ENCODE measurements around the gene UBQLN4. TPM values are rescaled to one million over a fixed set of nuclear protein-coding genes. Genes with fewer than 3 reads are reported as not detected.
A peak's percentile ranks its signal among the peaks of the same experiment; 100 is the strongest.
"Not testable (repeated sequence)": the region's sequence is repeated elsewhere in the genome, so short reads cannot be mapped to it uniquely, and the experiment has no call there.

The UBQLN4 gene
- total RNA-seq, 6 donors from 2014 or later: 22.2 to 39.8 (median 24.5) TPM

GRCh38 chr1:156045076-156045475 lies 8.5 kb downstream of the UBQLN4 start:
- Histone ChIP-seq H3K4me3 (no peak overlapping the region), H3K27ac (no peak overlapping the region), H3K36me3 (peaks cover 0 to 73% (median 38%) of the 10 kb centered on the region in 4 donors), H3K4me1 (peaks cover 0 to 5% (median 2%) of the 10 kb centered on the region in 4 donors), H3K9me3 (no peaks in the 10 kb centered on the region), H3K27me3 (no peaks in the 10 kb centered on the region)
- 87 to 88% methylated on average over 4 of the region's 4 CpGs for WGBS, 2 donors
- DNase-seq (no peak), ATAC-seq (ENCODE audit: low FRiP score in 2 of 2) (no peak)
- TF ChIP-seq POLR2AphosphoS5 (IDR thresholded peaks at IDR 0.05) (no peak), EP300 (IDR thresholded peaks at IDR 0.05) (no peak), CTCF (IDR thresholded peaks at IDR 0.05) (no peak), POLR2A (IDR thresholded peaks at IDR 0.05) (no peak)

GRCh38 chr1:156042828-156043227 lies 10.8 kb downstream of the UBQLN4 start:
- no peak for ATAC-seq (ENCODE audit: low FRiP score in 2 of 2)
- Histone ChIP-seq H3K9me3 (no peaks in the 10 kb centered on the region), H3K27ac (no peak overlapping the region), H3K27me3 (no peaks in the 10 kb centered on the region), H3K4me3 (no peak overlapping the region), H3K4me1 (no peaks in the 10 kb centered on the region), H3K36me3 (peaks cover 0 to 72% (median 32%) of the 10 kb centered on the region in 4 donors)
- no peak for DNase-seq
- TF ChIP-seq POLR2AphosphoS5 (IDR thresholded peaks at IDR 0.05) (no peak), CTCF (IDR thresholded peaks at IDR 0.05) (no peak), EP300 (IDR thresholded peaks at IDR 0.05) (no peak), POLR2A (IDR thresholded peaks at IDR 0.05) (no peak)
- WGBS, 2 donors: 89 to 93% methylated on average over 3 of the region's 3 CpGs

- not testable (repeated sequence) for ATAC-seq (ENCODE audit: low FRiP score in 2 of 2); H3K4me3 ChIP-seq; H3K9me3 ChIP-seq; DNase-seq; H3K27ac ChIP-seq; H3K4me1 ChIP-seq; H3K27me3 ChIP-seq
- H3K36me3 ChIP-seq: peaks cover 0 to 32% (median 11%) of the 10 kb centered on the region in 4 donors
- 89 to 90% methylated on average over 4 of the region's 4 CpGs for WGBS, 2 donors
Measured at GRCh38 chr1:156034991-156035390, 18.6 kb downstream of the UBQLN4 start.

GRCh38 chr1:156033011-156033410 lies 20.6 kb downstream of the UBQLN4 start:
- TF ChIP-seq EP300 (IDR thresholded peaks at IDR 0.05): no peak
- no peak for TF ChIP-seq CTCF (IDR thresholded peaks at IDR 0.05)
- TF ChIP-seq POLR2AphosphoS5 (IDR thresholded peaks at IDR 0.05): no peak
- TF ChIP-seq POLR2A (IDR thresholded peaks at IDR 0.05): no peak
- DNase-seq: no peak
- ATAC-seq (ENCODE audit: low FRiP score in 2 of 2): no peak
- WGBS, 2 donors: 59 to 69% methylated on average over 6 of the region's 6 CpGs
- H3K4me1 ChIP-seq: peaks cover 0 to 5% (median 0%) of the 10 kb centered on the region in 4 donors
- H3K36me3 ChIP-seq: peaks cover 0 to 15% (median 9%) of the 10 kb centered on the region in 4 donors
- no peaks in the 10 kb centered on the region for H3K9me3 ChIP-seq
- peak overlapping the region in 2 of 4 donors; percentile 11 to 12 for H3K27ac ChIP-seq
- no peak overlapping the region for H3K4me3 ChIP-seq
- no peaks in the 10 kb centered on the region for H3K27me3 ChIP-seq

- no peak for TF ChIP-seq POLR2A (IDR thresholded peaks at IDR 0.05)
- TF ChIP-seq CTCF (IDR thresholded peaks at IDR 0.05): no peak
- no peak for TF ChIP-seq POLR2AphosphoS5 (IDR thresholded peaks at IDR 0.05)
- TF ChIP-seq EP300 (IDR thresholded peaks at IDR 0.05): no peak
- H3K27ac ChIP-seq: no peak overlapping the region
- peaks cover 0 to 6% (median 0%) of the 10 kb centered on the region in 4 donors for H3K4me1 ChIP-seq
- H3K9me3 ChIP-seq: no peaks in the 10 kb centered on the region
- no peak overlapping the region for H3K4me3 ChIP-seq
- no peaks in the 10 kb centered on the region for H3K27me3 ChIP-seq
- ATAC-seq (ENCODE audit: low FRiP score in 2 of 2) (no peak), DNase-seq (no peak)
- H3K36me3 ChIP-seq: no peaks in the 10 kb centered on the region
- 91 to 93% methylated on average over 4 of the region's 4 CpGs for WGBS, 2 donors
Measured at GRCh38 chr1:156026588-156026987, 27.0 kb downstream of the UBQLN4 start.
